ENCODE measurements around the gene RASSF4. TPM values are rescaled to one million over a fixed set of nuclear protein-coding genes. Genes with fewer than 3 reads are reported as not detected.

The RASSF4 gene
- total and polyA plus RNA-seq, 9 of the 15 experiments (the other 6 are each of a cell fraction or from before 2014, with no cell fraction given) = 0.01 to 0.62 (median 0.11) TPM; not detected in 3

GRCh38 chr10:44985175-44985681 lies 25.6 kb downstream of the RASSF4 start (continued):
- TF ChIP-seq ZNF639 (CRISPR knock-in tag; conservative IDR thresholded peaks at IDR 0.05 in 1 of 2, IDR thresholded peaks at IDR 0.05 in 1 of 2) = no peak
- TF ChIP-seq CTBP1 (IDR thresholded peaks at IDR 0.05; ENCODE audit: borderline replicate concordance) = peak; percentile 61; the same call in 1 of the 2 replicates
- no peak for TF ChIP-seq NCOA6 (IDR thresholded peaks at IDR 0.05)
- peak in 1 of 2 experiments; percentile 52; a peak in 2 of 4 replicates for TF ChIP-seq FOXA3 (CRISPR knock-in tag; conservative IDR thresholded peaks at IDR 0.05 in 1 of 2, IDR thresholded peaks at IDR 0.05 in 1 of 2)
- TF ChIP-seq VEZF1 (CRISPR knock-in tag; IDR thresholded peaks at IDR 0.05) = peak; percentile 33; the same call in 1 of the 2 replicates
- no peak for TF ChIP-seq POLR3G (IDR thresholded peaks at IDR 0.05; ENCODE audit: extremely low read depth, insufficient read length, insufficient replicate concordance)
- no peak for TF ChIP-seq KLF16 (IDR thresholded peaks at IDR 0.05)
- TF ChIP-seq NKRF (IDR thresholded peaks at IDR 0.05; ENCODE audit: borderline replicate concordance) = no peak
- peak; percentile 75; the same call in 1 of the 2 replicates for TF ChIP-seq MEF2D (tag; conservative IDR thresholded peaks at IDR 0.05; ENCODE audit: low read depth)
- TF ChIP-seq CREB1 (IDR thresholded peaks at IDR 0.05) = no peak
- TF ChIP-seq CREB1 (CRISPR knock-in tag; IDR thresholded peaks at IDR 0.05) = no peak
- no peak for TF ChIP-seq KAT7 (CRISPR knock-in tag; IDR thresholded peaks at IDR 0.05; ENCODE audit: borderline replicate concordance)
- peak; percentile 65; the same call in 1 of the 2 replicates for TF ChIP-seq PKNOX1 (IDR thresholded peaks at IDR 0.05)
- TF ChIP-seq FOXJ2 (tag; IDR thresholded peaks at IDR 0.05) = peak; percentile 91
- 0 out of 2 replicates have a peak, but pooled peaks have one; percentile 8 for TF ChIP-seq GATA2 (CRISPR knock-in tag; IDR thresholded peaks at IDR 0.05)
- no peak for TF ChIP-seq ZNF398 (CRISPR knock-in tag; IDR thresholded peaks at IDR 0.05)
- no peak for TF ChIP-seq MTA3 (IDR thresholded peaks at IDR 0.05; ENCODE audit: borderline replicate concordance)
- TF ChIP-seq ARID1B (IDR thresholded peaks at IDR 0.05) = peak; percentile 67; the same call in 1 of the 2 replicates
- TF ChIP-seq CEBPG (CRISPR knock-in tag; IDR thresholded peaks at IDR 0.05) = no peak
- peak in 1 of 2 experiments; percentile 86; a peak in 2 of 4 replicates for TF ChIP-seq CEBPG (tag; conservative IDR thresholded peaks at IDR 0.05 in 1 of 2, IDR thresholded peaks at IDR 0.05 in 1 of 2)
